OCI-LY7 (cell line): ENCODE measurements around the gene FOSB.
A peak's percentile ranks its signal among the peaks of the same experiment; 100 is the strongest.

ENCODE experiments used
- CTCF ChIP-seq: fragments of 200-600 bp; sonication (generic); conservative IDR thresholded peaks from 2 replicates; pipeline ENCODE4 v1.5.1; 2014; ENCODE audit warnings: mild to moderate bottlenecking, antibody characterized with exemption, low read length, moderate library complexity, mixed read lengths
- EZH2phosphoT487 ChIP-seq: fragments of 200-600 bp; sonication (generic); IDR thresholded peaks from 2 replicates; pipeline ENCODE4 v1.6.1; 2018; ENCODE audit warnings: low read depth, borderline replicate concordance, mild to moderate bottlenecking, mixed run types, antibody characterized with exemption, low read length, moderate library complexity, mixed read lengths

- TF ChIP-seq CTCF (peak; percentile 33; the same call in 1 of the 2 replicates), EZH2phosphoT487 (no peak)
Observed at GRCh38 chr19:45508861-45509691, 41.3 kb downstream of the FOSB start.
